AG09309 (cell line): ENCODE data around the gene PIGR.

ENCODE experiments used
- DNase-seq: peaks from one replicate; pipeline ENCODE4 v3.0.0-alpha.2; 2010; ENCODE audit warnings: low read depth
- H3K4me3 ChIP-seq: 2 replicates; pipeline ENCODE4 v1.5.1; 2011; ENCODE audit warnings: mild to moderate bottlenecking, low read depth, low read length, moderate library complexity; ENCODE audit not compliant: control insufficient read depth
- CTCF ChIP-seq: IDR thresholded peaks from 2 replicates; pipeline ENCODE4 v1.5.1; 2011; ENCODE audit warnings: mild to moderate bottlenecking, low read depth, low read length, inconsistent platforms; ENCODE audit not compliant: insufficient read depth, control insufficient read depth; ENCODE audit errors: missing control alignments

Gene PIGR

GRCh38 chr1:206949641-206950040 lies 3.4 kb upstream of the PIGR start:
- no peak overlapping the region for H3K4me3 ChIP-seq
- DNase-seq: no peak
- TF ChIP-seq CTCF: no peak

- H3K4me3 ChIP-seq: no peak overlapping the region
- TF ChIP-seq CTCF: no peak
- no peak for DNase-seq
Measured at GRCh38 chr1:206949208-206949607, 2.9 kb upstream of the PIGR start.

GRCh38 chr1:206947255-206947654 lies 989 bp upstream of the PIGR start:
- no peak overlapping the region for H3K4me3 ChIP-seq
- no peak for TF ChIP-seq CTCF
- DNase-seq: no peak

GRCh38 chr1:206945779-206946178 lies 487 bp downstream of the PIGR start:
- TF ChIP-seq CTCF: no peak
- no peak for DNase-seq
- no peak overlapping the region for H3K4me3 ChIP-seq

- H3K4me3 ChIP-seq: no peak overlapping the region
- no peak for TF ChIP-seq CTCF
- DNase-seq: no peak
Measured at GRCh38 chr1:206944703-206945102, 1.6 kb downstream of the PIGR start.

- no peak overlapping the region for H3K4me3 ChIP-seq
- TF ChIP-seq CTCF: no peak
- no peak for DNase-seq
Measured at GRCh38 chr1:206941766-206942418, 4.4 kb downstream of the PIGR start.

- H3K4me3 ChIP-seq: no peak overlapping the region
- no peak for DNase-seq
- no peak for TF ChIP-seq CTCF
Measured at GRCh38 chr1:206940588-206940936, 5.7 kb downstream of the PIGR start.
